NCI-H1436 treated with DMSO at 0.1 percent for 48 hours (cell line): ENCODE data around the gene SBDS.

ENCODE experiments used
- DNase-seq: peaks from one replicate; lab custom pipeline; 2025; lab: John Stamatoyannopoulos, UW

Gene SBDS

DNA sequence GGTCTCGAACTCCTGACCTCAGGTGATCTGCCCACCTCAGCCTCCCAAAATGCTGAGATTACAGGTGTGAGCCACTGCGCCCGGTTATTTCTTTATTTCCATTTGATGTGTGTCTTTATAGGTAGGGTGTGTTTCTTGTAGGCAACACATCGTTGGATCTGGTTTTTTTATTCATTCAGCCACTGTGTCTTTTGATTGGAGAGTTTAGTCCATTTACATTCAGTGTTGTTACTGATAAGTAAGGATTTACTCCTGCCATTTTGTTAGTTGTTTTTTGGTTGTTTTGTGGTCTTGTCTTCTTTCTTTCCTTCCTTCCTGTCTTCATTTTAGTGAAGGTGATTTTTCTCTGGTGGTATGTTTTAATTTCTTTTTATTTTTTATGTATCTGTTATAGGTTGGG is 57.4 kb downstream of the SBDS start:
- no peak for DNase-seq
